SW480 (cell line): Measurements from ENCODE around the gene CRX.
A peak's percentile ranks its signal among the peaks of the same experiment; 100 is the strongest.
"Not testable (repeated sequence)": the region's sequence is repeated elsewhere in the genome, so short reads cannot be mapped to it uniquely, and the experiment has no call there.

Experiments
- DNase-seq: peaks from one replicate; pipeline ENCODE4 v3.0.0-alpha.2; 2016; ENCODE audit warnings: low spot score

CRX gene

GRCh38 chr19:47860602-47861297, 39.0 kb downstream of the CRX start:
- DNase-seq: no peak

DNA sequence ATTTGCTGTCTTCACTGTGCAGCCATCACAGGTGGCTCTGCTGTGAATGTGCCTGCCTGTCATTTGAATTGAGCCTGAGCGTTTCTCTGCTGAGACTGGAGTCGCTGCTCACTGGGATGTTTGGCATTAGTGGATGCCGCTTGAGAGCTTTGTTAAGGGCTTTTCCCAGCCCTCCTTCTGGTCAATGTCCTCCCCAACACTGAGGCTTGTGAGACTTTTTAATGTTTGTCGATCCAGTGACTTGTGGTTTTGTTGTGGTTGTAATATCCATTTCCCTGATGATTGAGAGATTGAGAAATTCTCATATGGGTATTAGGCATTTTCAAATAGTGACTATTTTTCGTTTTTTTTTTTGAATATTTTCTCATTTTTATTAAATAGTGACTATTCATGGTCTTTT, 39.9 kb downstream of the CRX start:
- no peak for DNase-seq

DNA sequence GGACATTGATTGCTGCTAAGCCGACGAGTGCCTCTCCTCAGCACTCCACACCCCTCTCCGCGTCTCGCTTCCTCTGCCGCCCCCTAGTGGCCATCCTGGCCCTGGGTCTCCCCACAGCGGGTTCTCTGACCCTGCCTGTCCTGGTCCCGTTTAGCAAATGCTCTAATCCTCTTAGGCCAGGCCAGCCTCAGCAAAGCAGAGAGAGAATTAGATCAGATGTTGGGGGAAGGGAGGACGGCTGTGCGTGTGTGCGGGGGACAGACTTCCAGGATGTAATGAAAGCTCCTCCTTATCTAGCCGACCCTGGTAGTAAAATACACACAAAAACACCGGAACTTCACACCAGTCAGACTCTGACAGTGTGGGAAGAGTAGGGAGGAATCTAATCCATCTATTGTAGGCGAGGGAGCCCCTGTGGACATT, 41.8 kb downstream of the CRX start:
- DNase-seq: peak; percentile 78

DNA sequence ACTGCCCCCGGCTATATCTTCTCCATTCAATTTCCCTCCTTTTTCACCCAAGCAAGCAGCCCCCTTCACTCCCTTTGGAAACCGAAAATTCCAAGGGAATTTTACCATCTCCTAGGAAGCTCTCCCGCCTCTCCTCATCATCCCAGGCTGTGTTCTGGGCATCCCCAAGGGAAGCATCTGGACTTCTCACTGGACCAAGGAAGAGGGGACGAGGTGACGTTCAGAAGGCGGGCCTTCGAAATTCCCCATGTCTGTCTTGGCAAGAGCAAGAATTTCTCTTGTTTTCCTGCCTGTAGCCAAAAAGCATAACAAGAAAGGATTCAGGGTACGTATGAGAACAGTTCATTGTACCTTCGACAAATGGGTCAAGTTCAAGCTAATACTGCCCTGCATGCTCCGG, 43.4 kb downstream of the CRX start:
- DNase-seq: no peak

DNA sequence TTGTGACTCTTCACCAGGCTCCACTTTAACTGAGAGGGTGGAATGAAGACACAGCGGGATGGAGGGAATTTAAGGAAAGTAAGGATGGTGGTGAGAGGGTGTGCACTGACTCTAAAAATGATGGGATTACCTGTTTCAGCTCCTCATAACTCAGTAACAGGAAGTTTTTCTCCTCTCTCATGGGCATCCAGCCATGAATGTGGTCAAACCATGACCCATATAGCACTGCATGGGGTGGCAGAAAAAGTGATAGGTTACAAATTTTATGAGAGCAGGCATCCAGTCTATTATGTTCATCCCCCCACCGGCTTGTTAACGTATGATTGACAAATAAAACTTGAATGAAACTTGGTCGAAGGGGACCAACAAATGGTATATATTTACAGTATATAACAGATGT, 57.2 kb downstream of the CRX start:
- DNase-seq: no peak

DNA sequence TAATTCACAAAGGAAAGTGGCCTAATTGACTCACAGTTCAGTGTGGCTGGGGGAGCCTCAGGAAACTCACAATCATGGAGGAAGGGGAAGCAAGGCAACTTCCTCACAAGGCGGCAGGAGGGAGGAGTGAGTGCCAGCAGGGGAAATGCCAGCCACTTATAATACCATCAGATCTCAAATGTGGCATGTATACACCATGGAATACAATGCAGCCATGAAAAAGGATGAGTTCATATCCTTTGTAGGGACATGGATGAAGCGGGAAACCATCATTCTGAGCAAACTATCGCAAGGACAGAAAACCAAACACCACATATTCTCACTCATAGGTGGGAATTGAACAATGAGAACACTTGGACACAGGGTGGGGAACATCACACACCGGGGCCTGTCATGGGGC, 57.6 kb downstream of the CRX start:
- DNase-seq: not testable (repeated sequence)

DNA sequence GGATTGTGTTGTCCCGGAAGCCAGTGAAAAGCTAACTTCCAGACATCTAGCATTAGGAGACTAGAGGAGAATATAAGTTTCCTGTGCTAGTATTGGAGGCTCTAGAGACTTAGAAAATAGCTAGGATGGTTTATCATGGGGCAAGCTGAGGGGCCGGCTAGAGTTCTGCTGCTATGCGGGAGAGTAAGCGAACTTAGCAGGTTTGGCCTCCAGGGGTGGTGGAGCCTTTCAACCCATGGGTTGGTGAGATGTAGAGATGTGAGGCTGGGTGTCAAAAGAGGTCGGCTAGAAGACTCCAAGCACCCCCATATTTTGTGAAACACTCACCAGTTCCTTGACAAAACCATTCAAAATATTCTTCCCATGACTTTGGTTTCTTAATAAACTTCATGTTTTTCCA, 60.0 kb downstream of the CRX start:
- no peak for DNase-seq

DNA sequence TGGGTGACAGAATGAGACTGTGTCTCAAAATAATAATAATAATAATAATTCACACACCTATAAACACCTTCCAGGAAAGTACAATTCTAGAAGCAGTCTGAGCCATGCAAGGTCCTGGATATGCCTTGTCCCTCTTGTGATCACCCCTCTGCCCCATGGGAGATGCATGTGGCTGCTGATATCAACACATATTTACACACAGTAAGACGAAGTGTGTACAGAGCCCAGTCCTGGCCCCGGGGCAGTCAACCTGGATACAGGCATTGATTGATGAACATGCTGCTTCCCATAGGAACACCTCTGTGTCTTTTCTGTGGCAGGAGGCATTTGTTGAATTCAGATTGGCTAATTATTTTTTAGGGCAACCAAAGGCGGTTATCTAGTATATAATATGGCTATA, 61.2 kb downstream of the CRX start:
- no peak for DNase-seq

- DNase-seq: no peak
Observed at GRCh38 chr19:47885067-47885463, 63.3 kb downstream of the CRX start.

- DNase-seq: no peak
Observed at GRCh38 chr19:47886010-47886559, 64.3 kb downstream of the CRX start, which contains the start of gene SULT2A1. Gene SULT2A1 (minus strand): TSS chr19:47886315. CDS start chr19:47886257, 58 bp downstream.

DNA sequence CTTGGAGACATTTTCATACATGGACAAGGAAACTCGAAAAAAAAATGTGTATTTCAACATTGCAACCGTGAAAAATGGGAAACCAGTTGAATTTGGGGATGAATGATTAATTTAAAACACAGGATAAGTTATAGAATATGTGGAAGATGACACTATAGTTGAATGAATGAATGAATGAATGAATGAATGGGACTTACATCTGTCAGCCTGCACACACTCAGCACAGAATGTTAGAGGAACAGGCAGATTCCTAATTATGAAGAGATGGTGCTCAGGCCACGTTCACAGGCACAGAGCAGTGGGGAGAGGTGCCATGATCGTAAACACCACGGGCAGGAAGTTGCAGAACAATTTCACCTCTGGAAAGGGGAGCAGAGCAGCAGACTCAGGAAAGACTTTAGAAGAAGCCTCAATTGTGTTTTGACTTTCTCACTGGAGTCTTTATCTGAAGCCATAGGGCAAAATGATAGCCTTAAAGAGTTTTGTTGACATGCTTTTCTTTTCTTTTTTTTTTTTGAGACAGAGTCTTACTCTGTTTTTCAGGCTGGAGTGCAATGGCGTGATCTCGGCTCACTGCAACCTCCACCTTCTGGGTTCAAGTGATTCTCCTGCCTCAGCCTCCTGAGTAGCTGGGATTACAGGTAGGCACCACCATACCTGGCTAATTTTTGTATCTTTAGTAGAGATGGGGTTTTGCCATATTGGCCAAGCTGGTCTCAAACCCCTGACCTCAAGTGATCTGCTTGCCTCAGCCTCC, 69.3 kb downstream of the CRX start:
- no peak for DNase-seq

GRCh38 chr19:47891622-47891922, 69.8 kb downstream of the CRX start:
- no peak for DNase-seq

- DNase-seq: no peak
Observed at GRCh38 chr19:47891923-47892666, 70.4 kb downstream of the CRX start.
